ENCODE results near the gene CXCL8. TPM values are rescaled to one million over a fixed set of nuclear protein-coding genes. Genes with fewer than 3 reads are reported as not detected.
A peak's percentile ranks its signal among the peaks of the same experiment; 100 is the strongest.

Gene CXCL8
- total and polyA plus RNA-seq, 10 donors: 0.28 to 28.4 (median 0.77) TPM

DNA sequence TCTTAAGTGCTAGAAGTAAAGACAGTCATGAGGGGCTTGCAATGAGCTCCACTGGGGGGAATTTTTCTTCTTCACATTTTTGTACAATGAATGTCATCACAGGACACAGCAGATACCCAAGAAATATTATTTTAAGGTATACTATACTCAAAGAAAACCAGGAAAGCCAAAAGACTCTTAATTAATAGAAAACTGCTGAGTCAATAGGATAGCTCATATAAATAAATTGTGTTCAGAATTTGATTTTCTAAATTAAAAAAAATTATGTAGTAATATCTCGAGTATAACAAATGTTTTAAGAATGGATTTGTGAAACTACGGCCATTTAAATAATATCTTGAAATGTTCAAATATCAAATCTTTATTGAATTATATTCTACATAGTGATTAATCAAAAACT lies 25.7 kb upstream of the CXCL8 start:
- Histone ChIP-seq H3K4me1 (peaks cover 0 to 10% (median 2%) of the 10 kb centered on the region in 6 donors), H3K4me3 (no peak overlapping the region), H3K27ac (no peak overlapping the region), H3K9me3 (no peaks in the 10 kb centered on the region), H3K36me3 (no peaks in the 10 kb centered on the region), H3K27me3 (replicated peaks in 1 of 7) (no peaks in the 10 kb centered on the region)
- 88 to 96% (median 95%) methylated on average over 2 of the region's 2 CpGs for WGBS, 5 donors
- intact Hi-C loops (cut with DNase I; ENCODE audit: low total_unique reads): no loop called here
- TF ChIP-seq POLR2AphosphoS5 (IDR thresholded peaks at IDR 0.05) (no peak), POLR2A (IDR thresholded peaks at IDR 0.05) (no peak)
- TF ChIP-seq, protein P1, sequence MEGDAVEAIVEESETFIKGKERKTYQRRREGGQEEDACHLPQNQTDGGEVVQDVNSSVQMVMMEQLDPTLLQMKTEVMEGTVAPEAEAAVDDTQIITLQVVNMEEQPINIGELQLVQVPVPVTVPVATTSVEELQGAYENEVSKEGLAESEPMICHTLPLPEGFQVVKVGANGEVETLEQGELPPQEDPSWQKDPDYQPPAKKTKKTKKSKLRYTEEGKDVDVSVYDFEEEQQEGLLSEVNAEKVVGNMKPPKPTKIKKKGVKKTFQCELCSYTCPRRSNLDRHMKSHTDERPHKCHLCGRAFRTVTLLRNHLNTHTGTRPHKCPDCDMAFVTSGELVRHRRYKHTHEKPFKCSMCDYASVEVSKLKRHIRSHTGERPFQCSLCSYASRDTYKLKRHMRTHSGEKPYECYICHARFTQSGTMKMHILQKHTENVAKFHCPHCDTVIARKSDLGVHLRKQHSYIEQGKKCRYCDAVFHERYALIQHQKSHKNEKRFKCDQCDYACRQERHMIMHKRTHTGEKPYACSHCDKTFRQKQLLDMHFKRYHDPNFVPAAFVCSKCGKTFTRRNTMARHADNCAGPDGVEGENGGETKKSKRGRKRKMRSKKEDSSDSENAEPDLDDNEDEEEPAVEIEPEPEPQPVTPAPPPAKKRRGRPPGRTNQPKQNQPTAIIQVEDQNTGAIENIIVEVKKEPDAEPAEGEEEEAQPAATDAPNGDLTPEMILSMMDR (IDR thresholded peaks at IDR 0.05 in 8 of 11, conservative IDR thresholded peaks at IDR 0.05 in 3 of 11): no peak
- no peak for DNase-seq

GRCh38 chr4:73715659-73716058 lies 24.7 kb upstream of the CXCL8 start:
- no peaks in the 10 kb centered on the region for H3K27me3 ChIP-seq (replicated peaks in 1 of 7)
- H3K27ac ChIP-seq: no peak overlapping the region
- H3K4me3 ChIP-seq: no peak overlapping the region
- 74 to 89% (median 78%) methylated on average over 2 of the region's 2 CpGs for WGBS, 5 donors
- DNase-seq: no peak
- peaks cover 0 to 10% (median 2%) of the 10 kb centered on the region in 6 donors for H3K4me1 ChIP-seq
- no peaks in the 10 kb centered on the region for H3K36me3 ChIP-seq
- no peak for TF ChIP-seq POLR2A (IDR thresholded peaks at IDR 0.05)
- intact Hi-C loops (cut with DNase I; ENCODE audit: low total_unique reads): no loop called here
- no peaks in the 10 kb centered on the region for H3K9me3 ChIP-seq

GRCh38 chr4:73718375-73719373 lies 21.7 kb upstream of the CXCL8 start:
- H3K27ac ChIP-seq: peak overlapping the region in 7 of 8 donors; percentile 45 to 86 (median 78)
- peaks cover 0 to 20% (median 0%) of the 10 kb centered on the region in 6 donors for H3K4me1 ChIP-seq
- TF ChIP-seq, protein P1 (IDR thresholded peaks at IDR 0.05 in 8 of 11, conservative IDR thresholded peaks at IDR 0.05 in 3 of 11): no peak
- no peak for TF ChIP-seq POLR2AphosphoS5 (IDR thresholded peaks at IDR 0.05)
- no peak for TF ChIP-seq POLR2A (IDR thresholded peaks at IDR 0.05)
- 86 to 95% (median 90%) methylated on average over 1 of the region's 1 CpG for WGBS, 5 donors
- no peak for DNase-seq
- no peaks in the 10 kb centered on the region for H3K36me3 ChIP-seq
- H3K27me3 ChIP-seq (replicated peaks in 1 of 7): no peaks in the 10 kb centered on the region
- no peaks in the 10 kb centered on the region for H3K9me3 ChIP-seq
- intact Hi-C loops (cut with DNase I; ENCODE audit: low total_unique reads): no loop called here
- H3K4me3 ChIP-seq: peak overlapping the region in 1 of 8 donors; percentile 48

DNA sequence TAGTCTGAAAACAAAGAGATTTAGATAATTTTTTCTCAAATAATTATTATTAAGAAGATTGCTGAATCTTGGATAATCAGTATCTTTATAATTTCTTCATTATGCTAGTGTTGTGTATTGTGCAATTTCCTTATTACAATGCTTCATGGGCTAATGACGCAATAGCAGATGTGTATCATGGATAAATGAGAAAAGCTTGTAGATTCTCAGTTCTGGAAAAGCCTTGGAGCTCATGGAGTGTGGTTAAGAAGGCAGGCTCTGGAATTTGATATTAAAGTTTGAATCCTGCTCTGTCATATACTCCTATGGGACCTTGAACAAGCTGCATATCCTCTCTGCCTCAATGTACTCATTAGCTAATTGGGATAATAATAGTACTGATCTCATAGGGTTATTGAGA lies 18.9 kb upstream of the CXCL8 start:
- no peak for DNase-seq
- TF ChIP-seq, protein P1 (IDR thresholded peaks at IDR 0.05 in 8 of 11, conservative IDR thresholded peaks at IDR 0.05 in 3 of 11): no peak
- TF ChIP-seq POLR2AphosphoS5 (IDR thresholded peaks at IDR 0.05): no peak
- intact Hi-C loops (cut with DNase I; ENCODE audit: low total_unique reads): loop anchor here (10.0 kb wide), 1 partner anchor 413 kb away; no protein-coding TSS in a partner anchor
- Histone ChIP-seq H3K27me3 (replicated peaks in 1 of 7) (no peaks in the 10 kb centered on the region), H3K27ac (peak overlapping the region in 2 of 8 donors; percentile 35 to 68), H3K4me3 (no peak overlapping the region), H3K9me3 (no peaks in the 10 kb centered on the region), H3K4me1 (peaks cover 0 to 20% (median 0%) of the 10 kb centered on the region in 6 donors), H3K36me3 (no peaks in the 10 kb centered on the region)
- 43 to 69% (median 67%) methylated on average over 1 of the region's 1 CpG for WGBS, 5 donors

All from spleen (tissue), 11 donors.